Measurements from ENCODE around the gene TIMP2.
A peak's percentile ranks its signal among the peaks of the same experiment; 100 is the strongest.

TIMP2 gene

GRCh38 chr17:78828470-78829185 lies 96.6 kb downstream of the TIMP2 start:
- no peak for DNase-seq

DNA sequence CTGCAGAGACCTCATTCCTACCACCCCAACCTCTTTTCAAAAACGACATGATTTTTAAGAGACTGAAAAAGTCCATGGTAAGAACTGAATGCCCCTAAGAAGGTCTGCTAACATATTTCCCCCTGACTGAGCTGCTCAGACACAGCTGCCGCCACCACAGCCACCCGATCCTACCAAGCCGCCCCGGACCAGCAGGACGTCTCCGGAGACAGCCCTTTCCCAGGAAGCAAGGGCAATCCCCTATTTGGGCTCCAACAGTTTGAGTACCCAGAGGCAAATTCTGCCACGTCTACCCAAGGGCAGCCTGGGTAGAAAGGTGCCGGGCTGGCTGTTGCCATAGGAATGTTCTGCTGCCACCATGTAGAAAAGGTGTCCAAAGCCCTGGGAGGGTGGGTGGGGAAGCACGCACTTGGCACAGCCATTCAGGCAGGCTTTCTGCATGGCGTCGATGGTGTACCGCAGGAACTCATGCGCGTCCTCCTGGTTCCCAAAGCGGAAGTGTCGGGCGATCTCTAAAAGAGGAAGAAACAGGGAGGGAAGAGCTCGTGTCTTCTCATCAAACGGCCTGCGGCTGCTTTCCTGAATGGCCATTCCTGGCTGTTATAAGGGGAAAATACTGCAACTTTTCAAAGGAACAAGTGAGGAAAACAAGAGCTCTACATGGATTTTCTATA lies 98.2 kb downstream of the TIMP2 start:
- no peak for DNase-seq

- no peak for DNase-seq
Observed at GRCh38 chr17:78826421-78826820, 98.8 kb downstream of the TIMP2 start.

DNA sequence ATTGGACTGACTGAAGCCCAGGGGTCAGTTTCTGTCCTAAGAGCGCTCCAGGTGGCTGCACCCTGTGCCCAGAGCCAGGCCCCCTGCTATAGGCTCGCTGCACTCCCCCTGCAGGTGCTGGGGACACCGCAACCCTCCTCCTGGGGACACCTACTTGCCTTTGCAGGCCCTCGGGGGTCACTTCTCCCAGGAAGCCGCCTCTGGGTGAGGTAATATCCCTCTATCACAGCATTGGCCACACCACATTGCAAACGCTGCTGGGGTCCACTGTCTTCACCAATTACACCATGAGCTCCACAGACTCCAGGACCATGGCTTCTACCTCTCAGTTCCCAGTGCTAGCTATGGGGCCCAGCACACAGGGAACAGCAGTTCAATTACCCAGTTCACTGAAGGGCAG lies 99.5 kb downstream of the TIMP2 start:
- DNase-seq = no peak

GRCh38 chr17:78824240-78824639 lies 100.9 kb downstream of the TIMP2 start:
- no peak for DNase-seq

DNA sequence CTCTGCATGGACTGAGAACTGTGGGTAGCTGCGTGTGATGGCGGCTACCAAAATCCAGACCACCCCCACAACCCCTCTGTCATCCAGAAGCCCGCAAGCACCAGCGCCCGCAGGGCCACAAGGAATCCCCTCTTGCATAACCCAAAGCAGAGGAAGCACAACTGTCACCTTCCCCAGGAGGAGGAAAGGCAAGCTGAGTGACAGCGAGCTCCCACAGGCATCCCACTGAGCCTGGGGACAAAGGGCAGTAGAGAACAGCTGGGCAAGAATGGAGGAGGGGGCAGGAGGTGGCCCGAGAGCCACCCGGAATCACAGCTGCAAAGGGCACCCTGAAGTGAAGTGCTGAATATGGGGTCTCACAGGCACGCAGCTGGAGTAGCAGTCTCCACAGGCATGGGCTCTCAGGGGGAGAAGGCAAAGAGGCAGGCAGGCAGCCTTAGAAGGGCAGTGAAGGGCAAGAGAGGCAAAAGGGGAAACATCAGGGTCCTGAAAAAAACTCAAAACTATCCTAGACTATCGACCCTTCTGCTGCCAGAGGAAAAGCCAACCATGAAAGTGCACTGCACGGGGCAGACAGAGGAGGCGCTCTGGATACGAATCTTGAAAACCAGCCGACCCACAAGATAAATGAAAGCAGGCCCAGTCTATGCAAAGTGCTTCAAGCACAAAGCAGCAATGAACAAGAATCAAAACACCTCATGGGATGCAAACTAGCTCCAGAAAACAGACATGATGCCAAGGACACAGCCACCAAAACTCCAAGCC lies 101.7 kb downstream of the TIMP2 start:
- DNase-seq = no peak

- peak; percentile 87 for DNase-seq
Observed at GRCh38 chr17:78822552-78822951, 102.6 kb downstream of the TIMP2 start.

DNA sequence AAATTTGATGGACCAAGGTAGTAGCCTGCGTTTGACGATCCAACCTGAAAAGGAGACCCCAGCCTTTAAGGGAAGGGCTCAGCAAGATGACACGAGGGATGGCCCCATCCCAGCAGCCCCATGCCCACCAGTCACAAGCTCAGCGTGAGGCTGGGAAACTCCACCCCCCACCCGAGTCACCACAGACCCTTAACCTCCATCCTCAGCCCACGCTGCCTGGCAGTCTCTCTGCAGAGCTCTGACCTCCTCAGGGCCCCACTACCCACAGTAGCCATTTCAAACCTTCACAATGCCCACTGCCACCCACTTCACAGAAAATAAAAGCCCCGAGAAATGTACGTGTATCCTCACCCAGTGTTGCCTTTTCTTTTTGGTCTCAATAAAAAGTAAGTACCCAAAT lies 103.2 kb downstream of the TIMP2 start:
- DNase-seq = no peak

- no peak for DNase-seq
Observed at GRCh38 chr17:78820841-78821240, 104.3 kb downstream of the TIMP2 start.

- no peak for DNase-seq
Observed at GRCh38 chr17:78819806-78820792, 105.1 kb downstream of the TIMP2 start.

DNA sequence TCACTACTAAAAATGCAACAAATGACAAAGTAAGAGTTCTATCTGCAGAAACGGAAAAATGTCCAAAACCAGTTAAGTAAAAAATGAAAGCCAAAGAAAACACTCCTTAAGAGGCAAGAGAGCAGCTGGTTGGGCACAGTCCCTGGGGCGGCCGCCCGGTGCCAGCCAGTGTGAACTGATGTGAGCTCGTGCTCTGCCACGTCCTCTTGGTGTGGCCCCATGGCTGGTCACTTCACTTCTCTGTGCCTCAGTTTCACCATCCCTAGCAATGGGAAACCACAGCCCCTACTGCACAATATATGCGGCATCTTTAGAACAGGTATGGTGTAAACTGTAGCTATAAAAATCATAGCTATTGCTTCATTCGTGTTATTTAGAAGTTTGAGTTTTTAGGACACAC lies 105.8 kb downstream of the TIMP2 start:
- no peak for DNase-seq

DNA sequence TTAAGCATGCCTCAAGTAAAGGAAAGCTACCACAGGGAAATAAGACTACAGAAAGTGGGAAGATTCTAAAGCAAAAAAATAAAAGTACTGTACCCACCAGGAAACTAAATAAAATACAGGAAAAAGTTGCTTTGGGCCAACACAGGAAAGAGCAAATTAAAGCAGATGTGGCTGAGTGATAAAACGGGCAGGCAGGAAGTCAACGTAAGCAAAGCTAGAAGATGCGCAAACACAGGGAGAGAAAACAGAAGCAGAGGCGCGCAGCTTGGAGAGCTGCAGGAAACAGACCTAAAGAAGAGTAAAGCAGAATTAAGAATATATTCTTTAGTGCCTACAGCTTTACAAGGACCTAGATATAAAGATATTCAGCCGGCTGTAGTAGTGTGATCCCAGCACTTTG lies 106.3 kb downstream of the TIMP2 start:
- DNase-seq = no peak

- DNase-seq = no peak
Observed at GRCh38 chr17:78818152-78818846, 106.9 kb downstream of the TIMP2 start.

DNA sequence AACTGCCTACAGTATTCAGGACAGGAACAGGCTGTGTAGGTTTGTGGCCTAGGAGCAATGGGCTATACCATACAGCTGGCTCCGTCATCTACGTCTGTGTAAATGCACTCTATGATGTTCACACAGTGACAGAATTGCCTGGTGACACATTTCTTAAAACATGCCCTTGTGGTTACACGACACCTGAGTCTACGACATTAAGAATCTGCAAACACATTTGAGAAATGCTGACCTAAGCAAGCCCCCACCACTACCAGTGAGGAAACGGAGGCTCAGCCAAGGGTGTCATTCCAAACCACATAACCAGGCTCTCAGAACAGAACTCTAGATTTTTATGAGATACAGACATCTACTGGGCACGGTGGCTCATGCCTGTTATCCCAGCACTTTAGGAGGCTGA lies 108.1 kb downstream of the TIMP2 start:
- no peak for DNase-seq

DNA sequence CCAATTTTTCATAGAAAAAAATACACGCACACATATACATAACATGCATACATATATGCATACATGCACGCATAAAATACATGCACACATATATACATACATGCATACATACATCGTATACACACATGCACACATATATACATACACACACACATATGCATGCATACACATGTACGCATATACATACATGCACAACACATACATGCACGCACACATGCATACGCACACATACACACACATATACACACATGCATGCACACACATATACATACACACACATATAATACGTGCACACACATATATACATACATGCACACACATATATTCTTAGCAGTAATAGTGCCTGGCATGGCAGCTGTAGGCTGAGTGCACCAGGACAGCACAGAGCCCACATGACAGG lies 109.5 kb downstream of the TIMP2 start:
- no peak for DNase-seq

DNA sequence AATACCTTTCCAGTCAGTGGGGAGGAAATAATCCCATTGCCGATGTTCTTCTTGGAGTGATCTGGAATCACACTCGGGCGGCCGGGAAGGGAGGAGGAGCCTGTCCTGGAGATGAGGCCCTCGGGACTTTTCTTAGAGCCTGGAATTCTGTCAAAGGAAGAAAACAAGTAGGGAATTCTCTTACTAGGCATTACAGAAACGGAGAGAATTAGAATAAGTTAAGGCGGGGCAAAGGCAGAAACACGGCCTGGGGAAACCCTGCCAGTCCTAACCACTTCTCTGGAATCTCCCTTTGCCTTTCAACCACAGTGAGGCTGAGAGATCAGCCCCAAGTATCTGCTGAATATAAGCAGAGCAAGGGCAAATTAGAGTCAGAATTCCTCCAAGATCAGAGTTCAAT lies 112.3 kb downstream of the TIMP2 start:
- no peak for DNase-seq

GRCh38 chr17:78808163-78808562 lies 117.0 kb downstream of the TIMP2 start:
- no peak for DNase-seq

DNA sequence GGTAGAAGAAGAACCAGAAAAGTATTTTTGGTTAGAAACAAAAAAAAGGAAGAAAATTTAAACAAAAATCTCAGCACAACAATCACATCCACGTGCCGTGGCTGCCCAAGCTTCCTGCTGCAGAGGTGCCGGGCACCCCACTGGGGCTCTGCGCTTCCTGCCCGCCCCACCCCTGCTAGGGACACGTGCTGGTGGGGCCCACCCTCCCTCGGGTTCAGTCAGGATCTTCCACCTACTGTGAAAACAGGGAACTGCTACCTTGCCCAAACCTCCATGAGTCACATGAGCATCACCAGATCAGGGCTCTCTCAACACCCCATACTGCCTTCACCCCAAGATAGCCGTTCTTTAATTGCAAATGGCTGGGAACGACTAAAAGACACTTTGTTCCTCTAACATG lies 118.7 kb downstream of the TIMP2 start:
- DNase-seq = no peak

DNA sequence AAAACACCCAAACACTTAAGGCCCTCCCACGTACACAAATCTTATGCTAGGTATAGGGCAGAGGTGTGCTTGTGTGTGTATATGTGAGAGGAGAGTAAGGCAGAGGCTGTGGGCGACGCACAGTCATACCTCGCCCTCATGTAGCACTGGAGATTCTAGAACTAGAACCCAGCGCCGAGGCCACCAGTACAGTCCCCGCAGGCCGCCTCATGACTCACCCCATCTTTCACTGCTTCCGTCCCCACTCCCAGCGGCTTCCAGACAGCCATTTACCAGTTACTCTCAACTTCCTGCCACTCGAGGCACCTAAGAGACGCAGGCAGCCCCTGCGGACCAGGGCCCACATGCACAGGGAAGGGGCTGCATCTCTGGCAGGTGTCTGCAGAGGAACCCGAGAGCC lies 119.9 kb downstream of the TIMP2 start:
- DNase-seq = no peak

- no peak for DNase-seq
Observed at GRCh38 chr17:78804777-78805176, 120.4 kb downstream of the TIMP2 start.

GRCh38 chr17:78803186-78803845 lies 121.9 kb downstream of the TIMP2 start:
- DNase-seq = no peak

Data from amniotic stem cell (primary cell).